Articular chondrocyte of knee joint (primary cell): ENCODE data around the gene CRELD2. TPM values are rescaled to one million over a fixed set of nuclear protein-coding genes. Genes with fewer than 3 reads are reported as not detected.

Experiments used
- small RNA-seq: library from RNA; depleted of rRNA; stranded (forward); fragments of <200 nt; gene quantifications from one replicate; pipeline ENCODE3, GENCODE V24; 2012
- total RNA-seq: library from RNA; depleted of rRNA; stranded (reverse); fragments of >200 nt; gene quantifications from 2 replicates; pipeline ENCODE4 v1.2.3, GENCODE V29; 2012

CRELD2 gene, protein sequence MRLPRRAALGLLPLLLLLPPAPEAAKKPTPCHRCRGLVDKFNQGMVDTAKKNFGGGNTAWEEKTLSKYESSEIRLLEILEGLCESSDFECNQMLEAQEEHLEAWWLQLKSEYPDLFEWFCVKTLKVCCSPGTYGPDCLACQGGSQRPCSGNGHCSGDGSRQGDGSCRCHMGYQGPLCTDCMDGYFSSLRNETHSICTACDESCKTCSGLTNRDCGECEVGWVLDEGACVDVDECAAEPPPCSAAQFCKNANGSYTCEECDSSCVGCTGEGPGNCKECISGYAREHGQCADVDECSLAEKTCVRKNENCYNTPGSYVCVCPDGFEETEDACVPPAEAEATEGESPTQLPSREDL
- total RNA-seq, result 41.4 and 46.8 TPM in 2 replicates

DNA sequence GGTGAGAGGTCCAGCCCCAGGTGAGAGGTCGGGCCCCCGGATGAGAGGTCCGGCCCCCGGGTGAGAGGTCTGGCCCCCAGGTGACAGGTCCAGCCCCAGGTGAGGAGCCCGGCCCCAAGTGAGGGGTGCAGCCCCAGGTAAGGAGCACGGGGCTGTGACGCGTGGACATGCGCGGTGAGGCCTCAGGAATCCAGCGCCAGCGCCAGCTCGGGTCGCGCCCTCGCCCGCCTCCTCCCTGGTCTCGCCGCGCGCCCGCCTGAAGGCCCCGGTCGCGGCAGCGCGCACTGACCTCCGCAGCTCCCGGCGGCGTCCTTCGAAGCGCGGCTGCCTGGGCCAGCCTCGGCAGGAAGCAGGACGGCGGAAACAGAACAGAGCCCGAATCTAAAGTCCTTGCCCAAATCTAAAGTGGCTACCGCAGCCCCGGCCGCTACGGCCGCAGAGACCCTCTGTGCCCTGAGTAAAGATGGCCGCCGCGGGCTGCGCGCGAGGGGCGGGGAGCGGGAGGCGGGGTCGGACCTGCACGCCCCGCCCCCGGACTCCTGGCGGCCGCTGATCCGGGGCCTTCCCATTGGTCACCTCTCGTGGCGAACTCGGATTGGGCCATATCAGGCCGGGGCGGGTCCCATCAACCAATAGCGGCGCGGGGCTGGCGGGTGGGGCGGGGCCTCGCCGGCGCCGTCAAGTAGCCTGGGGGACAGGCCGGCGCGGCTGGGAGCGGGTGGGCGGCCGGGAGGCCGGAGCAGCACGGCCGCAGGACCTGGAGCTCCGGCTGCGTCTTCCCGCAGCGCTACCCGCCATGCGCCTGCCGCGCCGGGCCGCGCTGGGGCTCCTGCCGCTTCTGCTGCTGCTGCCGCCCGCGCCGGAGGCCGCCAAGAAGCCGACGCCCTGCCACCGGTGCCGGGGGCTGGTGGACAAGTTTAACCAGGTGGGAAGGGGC is at the start of gene CRELD2, which contains the start of gene ALG12:
TSS of gene CRELD2 (plus strand) at position 661 of the 937 bp plus-strand sequence. CDS start at position 797, 136 bp downstream.
TSS of gene ALG12 (minus strand) at position 465 of the 937 bp plus-strand sequence. CDS start 4,673 bp downstream, outside the sequence.

DNA sequence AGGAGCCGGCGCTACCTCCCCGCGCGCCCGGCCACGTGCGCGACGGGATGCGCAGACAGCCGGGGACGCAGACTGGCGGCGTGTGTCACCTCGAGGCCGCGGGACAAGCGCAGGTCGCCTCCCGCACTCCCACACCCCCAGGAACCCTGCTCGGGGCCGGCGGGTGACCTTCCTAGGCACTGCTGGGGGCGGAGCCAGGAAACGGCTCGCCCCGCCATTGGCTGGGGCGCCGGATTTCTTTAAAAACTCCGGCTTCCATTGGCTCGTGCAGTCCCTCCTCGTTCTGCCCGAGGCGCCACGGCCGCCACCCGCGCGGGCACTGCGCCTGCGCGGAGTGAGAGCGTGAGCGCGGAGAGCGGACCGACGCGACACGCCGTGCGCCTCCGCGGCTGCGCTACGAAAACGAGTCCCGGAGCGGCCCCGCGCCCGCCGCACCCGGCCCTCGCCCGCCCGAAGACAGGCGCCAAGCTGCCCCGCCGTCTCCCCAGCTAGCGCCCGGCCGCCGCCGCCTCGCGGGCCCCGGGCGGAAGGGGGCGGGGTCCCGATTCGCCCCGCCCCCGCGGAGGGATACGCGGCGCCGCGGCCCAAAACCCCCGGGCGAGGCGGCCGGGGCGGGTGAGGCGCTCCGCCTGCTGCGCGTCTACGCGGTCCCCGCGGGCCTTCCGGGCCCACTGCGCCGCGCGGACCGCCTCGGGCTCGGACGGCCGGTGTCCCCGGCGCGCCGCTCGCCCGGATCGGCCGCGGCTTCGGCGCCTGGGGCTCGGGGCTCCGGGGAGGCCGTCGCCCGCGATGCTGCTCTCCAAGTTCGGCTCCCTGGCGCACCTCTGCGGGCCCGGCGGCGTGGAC is 41.9 kb downstream of the CRELD2 start, which contains the start of gene PIM3:
TSS of gene PIM3 (plus strand) at position 614 of the 846 bp plus-strand sequence. CDS start at position 790, 176 bp downstream.

Small RNA genes lying within 50 kb of the gene (small RNA-seq; reads per million reads assigned to genes)
- not detected for gene MIR6821

Other genes with a start within 250 kb of the CRELD2 start
- gene BRD1, start 90.8 kb upstream of the CRELD2 start, total RNA-seq, result 19.6 and 20.0 TPM in 2 replicates
- 6.8 and 8.2 TPM in 2 replicates for gene ZBED4, start 64.8 kb upstream of the CRELD2 start, total RNA-seq
- gene ALG12, start 196 bp upstream of the CRELD2 start, total RNA-seq, result 17.4 and 19.9 TPM in 2 replicates
- gene PIM3, start 42.1 kb downstream of the CRELD2 start, total RNA-seq, result 15.8 and 18.7 TPM in 2 replicates
- not detected in 2 replicates for gene IL17REL, start 94.1 kb downstream of the CRELD2 start, total RNA-seq
- gene TTLL8, start 139.7 kb downstream of the CRELD2 start, total RNA-seq, result not detected in 2 replicates
- gene MLC1, start 166.8 kb downstream of the CRELD2 start, total RNA-seq, result not detected in 2 replicates
- under 0.01 and 0.43 TPM in 2 replicates for gene MOV10L1, start 171.4 kb downstream of the CRELD2 start, total RNA-seq